ENCODE results near the gene RGS7. TPM values are rescaled to one million over a fixed set of nuclear protein-coding genes. Genes with fewer than 3 reads are reported as not detected.

The RGS7 gene
- total RNA-seq, 1 donor from 2014 or later = 1.9 TPM

- Mint-ChIP-seq H3K27me3 (ENCODE audit: low read depth) (no peaks in the 10 kb centered on the region), H3K9me3 (no peaks in the 10 kb centered on the region), H3K4me1 (no peaks in the 10 kb centered on the region), H3K36me3 (no peaks in the 10 kb centered on the region), H3K4me3 (no peak overlapping the region), H3K27ac (no peak overlapping the region)
- DNase-seq (ENCODE audit: low spot score in 2 of 2, unreplicated experiment in 2 of 2) = no peak
- TF ChIP-seq CTCF (IDR thresholded peaks at IDR 0.05; ENCODE audit: unreplicated experiment) = no peak
Observed at GRCh38 chr1:241181971-241182370, 175.0 kb downstream of the RGS7 start.

GRCh38 chr1:241181471-241181870 is 175.5 kb downstream of the RGS7 start:
- H3K36me3 Mint-ChIP-seq = no peaks in the 10 kb centered on the region
- no peak overlapping the region for H3K4me3 Mint-ChIP-seq
- DNase-seq (ENCODE audit: low spot score in 2 of 2, unreplicated experiment in 2 of 2) = no peak
- H3K9me3 Mint-ChIP-seq = no peaks in the 10 kb centered on the region
- no peak overlapping the region for H3K27ac Mint-ChIP-seq
- no peaks in the 10 kb centered on the region for H3K4me1 Mint-ChIP-seq
- TF ChIP-seq CTCF (IDR thresholded peaks at IDR 0.05; ENCODE audit: unreplicated experiment) = no peak
- no peaks in the 10 kb centered on the region for H3K27me3 Mint-ChIP-seq (ENCODE audit: low read depth)

- H3K4me3 Mint-ChIP-seq = no peak overlapping the region
- TF ChIP-seq CTCF (IDR thresholded peaks at IDR 0.05; ENCODE audit: unreplicated experiment) = no peak
- no peak overlapping the region for H3K27ac Mint-ChIP-seq
- no peaks in the 10 kb centered on the region for H3K27me3 Mint-ChIP-seq (ENCODE audit: low read depth)
- no peak for DNase-seq (ENCODE audit: low spot score in 2 of 2, unreplicated experiment in 2 of 2)
- H3K36me3 Mint-ChIP-seq = no peaks in the 10 kb centered on the region
- H3K9me3 Mint-ChIP-seq = no peaks in the 10 kb centered on the region
- H3K4me1 Mint-ChIP-seq = no peaks in the 10 kb centered on the region
Observed at GRCh38 chr1:241180569-241180968, 176.4 kb downstream of the RGS7 start.

- Mint-ChIP-seq H3K27me3 (ENCODE audit: low read depth) (no peaks in the 10 kb centered on the region), H3K4me3 (no peak overlapping the region), H3K36me3 (no peaks in the 10 kb centered on the region), H3K27ac (no peak overlapping the region), H3K9me3 (no peaks in the 10 kb centered on the region), H3K4me1 (peaks cover 5% of the 10 kb centered on the region)
- TF ChIP-seq CTCF (IDR thresholded peaks at IDR 0.05; ENCODE audit: unreplicated experiment) = no peak
- DNase-seq (ENCODE audit: low spot score in 2 of 2, unreplicated experiment in 2 of 2) = no peak
Observed at GRCh38 chr1:241177660-241178059, 179.3 kb downstream of the RGS7 start.

- Mint-ChIP-seq H3K27ac (peak overlapping the region; percentile 51), H3K4me3 (no peak overlapping the region), H3K36me3 (no peaks in the 10 kb centered on the region), H3K9me3 (no peaks in the 10 kb centered on the region), H3K4me1 (peaks cover 27% of the 10 kb centered on the region), H3K27me3 (ENCODE audit: low read depth) (no peaks in the 10 kb centered on the region)
- DNase-seq (ENCODE audit: low spot score in 2 of 2, unreplicated experiment in 2 of 2) = no peak
- TF ChIP-seq CTCF (IDR thresholded peaks at IDR 0.05; ENCODE audit: unreplicated experiment) = no peak
Observed at GRCh38 chr1:241172486-241172885, 184.5 kb downstream of the RGS7 start.

- Mint-ChIP-seq H3K4me1 (peaks cover 27% of the 10 kb centered on the region), H3K36me3 (no peaks in the 10 kb centered on the region), H3K27me3 (ENCODE audit: low read depth) (no peaks in the 10 kb centered on the region), H3K4me3 (no peak overlapping the region), H3K9me3 (no peaks in the 10 kb centered on the region), H3K27ac (peak overlapping the region; percentile 51)
- DNase-seq (ENCODE audit: low spot score in 2 of 2, unreplicated experiment in 2 of 2) = no peak
- TF ChIP-seq CTCF (IDR thresholded peaks at IDR 0.05; ENCODE audit: unreplicated experiment) = no peak
Observed at GRCh38 chr1:241171991-241172390, 185.0 kb downstream of the RGS7 start.

All from mesothelial cell of epicardium (in vitro differentiated cells).